ENCODE results near the gene CHMP6. TPM values are rescaled to one million over a fixed set of nuclear protein-coding genes. Genes with fewer than 3 reads are reported as not detected.

CHMP6 gene
- total RNA-seq, 1 donor from 2014 or later, result 27.8 TPM

- H3K36me3 Mint-ChIP-seq (ENCODE audit: insufficient read depth), result peaks cover 7% of the 10 kb centered on the region
- H3K9me3 Mint-ChIP-seq (ENCODE audit: low read depth), result no peaks in the 10 kb centered on the region
- TF ChIP-seq, protein P1, sequence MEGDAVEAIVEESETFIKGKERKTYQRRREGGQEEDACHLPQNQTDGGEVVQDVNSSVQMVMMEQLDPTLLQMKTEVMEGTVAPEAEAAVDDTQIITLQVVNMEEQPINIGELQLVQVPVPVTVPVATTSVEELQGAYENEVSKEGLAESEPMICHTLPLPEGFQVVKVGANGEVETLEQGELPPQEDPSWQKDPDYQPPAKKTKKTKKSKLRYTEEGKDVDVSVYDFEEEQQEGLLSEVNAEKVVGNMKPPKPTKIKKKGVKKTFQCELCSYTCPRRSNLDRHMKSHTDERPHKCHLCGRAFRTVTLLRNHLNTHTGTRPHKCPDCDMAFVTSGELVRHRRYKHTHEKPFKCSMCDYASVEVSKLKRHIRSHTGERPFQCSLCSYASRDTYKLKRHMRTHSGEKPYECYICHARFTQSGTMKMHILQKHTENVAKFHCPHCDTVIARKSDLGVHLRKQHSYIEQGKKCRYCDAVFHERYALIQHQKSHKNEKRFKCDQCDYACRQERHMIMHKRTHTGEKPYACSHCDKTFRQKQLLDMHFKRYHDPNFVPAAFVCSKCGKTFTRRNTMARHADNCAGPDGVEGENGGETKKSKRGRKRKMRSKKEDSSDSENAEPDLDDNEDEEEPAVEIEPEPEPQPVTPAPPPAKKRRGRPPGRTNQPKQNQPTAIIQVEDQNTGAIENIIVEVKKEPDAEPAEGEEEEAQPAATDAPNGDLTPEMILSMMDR (IDR thresholded peaks at IDR 0.05; ENCODE audit: unreplicated experiment), result no peak
- H3K4me1 Mint-ChIP-seq (ENCODE audit: low read depth), result no peaks in the 10 kb centered on the region
- DNase-seq (ENCODE audit: low spot score, unreplicated experiment), result no peak
- H3K27ac Mint-ChIP-seq, result no peak overlapping the region
- H3K27me3 Mint-ChIP-seq, result no peaks in the 10 kb centered on the region
- no peak overlapping the region for H3K4me3 Mint-ChIP-seq (ENCODE audit: low read depth)
Observed at GRCh38 chr17:80953471-80954315, 37.9 kb upstream of the CHMP6 start.

DNA sequence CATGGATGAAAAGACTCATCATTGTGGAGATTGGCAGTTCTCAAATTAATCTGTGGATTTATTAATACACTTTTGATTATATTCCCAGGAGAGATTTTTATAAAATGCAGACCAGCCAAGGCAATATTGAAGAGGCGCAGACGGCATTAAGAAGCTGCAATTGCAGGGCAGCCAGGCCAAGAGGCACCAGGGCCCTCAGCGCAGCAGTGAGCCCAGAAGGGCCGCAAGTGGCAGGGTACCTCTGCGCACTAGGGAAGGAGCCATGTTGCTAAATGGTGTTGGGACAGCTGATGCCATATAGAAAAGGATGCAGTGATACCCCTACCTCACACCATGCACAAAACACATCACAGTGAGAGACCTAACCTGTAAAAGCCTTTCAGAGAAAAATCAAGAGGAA is 36.6 kb upstream of the CHMP6 start:
- Mint-ChIP-seq H3K4me1 (ENCODE audit: low read depth) (no peaks in the 10 kb centered on the region), H3K27me3 (no peaks in the 10 kb centered on the region), H3K27ac (no peak overlapping the region), H3K36me3 (ENCODE audit: insufficient read depth) (peaks cover 7% of the 10 kb centered on the region), H3K9me3 (ENCODE audit: low read depth) (no peaks in the 10 kb centered on the region), H3K4me3 (ENCODE audit: low read depth) (no peak overlapping the region)
- DNase-seq (ENCODE audit: low spot score, unreplicated experiment), result no peak
- TF ChIP-seq, protein P1 (IDR thresholded peaks at IDR 0.05; ENCODE audit: unreplicated experiment), result no peak

GRCh38 chr17:80955671-80956280 is 35.9 kb upstream of the CHMP6 start:
- no peaks in the 10 kb centered on the region for H3K9me3 Mint-ChIP-seq (ENCODE audit: low read depth)
- H3K36me3 Mint-ChIP-seq (ENCODE audit: insufficient read depth), result peaks cover 7% of the 10 kb centered on the region
- DNase-seq (ENCODE audit: low spot score, unreplicated experiment), result no peak
- TF ChIP-seq, protein P1 (IDR thresholded peaks at IDR 0.05; ENCODE audit: unreplicated experiment), result no peak
- no peaks in the 10 kb centered on the region for H3K4me1 Mint-ChIP-seq (ENCODE audit: low read depth)
- H3K4me3 Mint-ChIP-seq (ENCODE audit: low read depth), result no peak overlapping the region
- H3K27me3 Mint-ChIP-seq, result no peaks in the 10 kb centered on the region
- H3K27ac Mint-ChIP-seq, result no peak overlapping the region

- Mint-ChIP-seq H3K4me3 (ENCODE audit: low read depth) (no peak overlapping the region), H3K9me3 (ENCODE audit: low read depth) (no peaks in the 10 kb centered on the region), H3K27ac (no peak overlapping the region)
Observed at GRCh38 chr17:80956321-80957190, 35.1 kb upstream of the CHMP6 start.

More at GRCh38 chr17:80956321-80957190, 35.1 kb upstream of the CHMP6 start:
- Mint-ChIP-seq H3K4me1 (ENCODE audit: low read depth) (no peaks in the 10 kb centered on the region), H3K27me3 (no peaks in the 10 kb centered on the region), H3K36me3 (ENCODE audit: insufficient read depth) (peaks cover 7% of the 10 kb centered on the region)
- DNase-seq (ENCODE audit: low spot score, unreplicated experiment), result no peak
- TF ChIP-seq, protein P1 (IDR thresholded peaks at IDR 0.05; ENCODE audit: unreplicated experiment), result no peak

Measured in progenitor cell of endocrine pancreas (in vitro differentiated cells).